ENCODE data around the gene CASR. TPM values are rescaled to one million over a fixed set of nuclear protein-coding genes. Genes with fewer than 3 reads are reported as not detected.
A peak's percentile ranks its signal among the peaks of the same experiment; 100 is the strongest.
"Not testable (repeated sequence)": the region's sequence is repeated elsewhere in the genome, so short reads cannot be mapped to it uniquely, and the experiment has no call there.

The CASR gene
- total and polyA plus RNA-seq, 11 donors: 0.02 TPM; not detected in 10

DNA sequence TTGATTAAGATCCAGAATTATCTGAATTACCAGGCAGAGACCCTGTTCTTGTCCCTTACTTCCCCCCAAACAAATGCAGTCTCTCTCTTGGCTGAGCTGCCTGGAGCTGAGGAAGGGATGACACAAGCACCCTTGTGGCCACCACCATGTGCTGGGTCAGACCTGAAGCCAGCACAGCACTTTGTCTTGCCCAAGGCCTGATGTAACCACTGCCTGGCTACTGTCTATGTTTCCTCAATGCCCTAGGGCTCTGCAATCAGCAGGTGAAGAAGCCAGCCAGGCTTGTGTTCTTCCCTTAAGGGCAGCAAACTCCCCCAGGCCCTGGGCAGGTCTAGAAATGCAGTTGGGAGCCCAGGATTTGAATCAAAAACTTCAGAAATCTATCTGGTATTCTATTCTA, 15.8 kb upstream of the CASR start:
- intact Hi-C loops (cut with DNase I): no loop called here
- TF ChIP-seq, protein P1, sequence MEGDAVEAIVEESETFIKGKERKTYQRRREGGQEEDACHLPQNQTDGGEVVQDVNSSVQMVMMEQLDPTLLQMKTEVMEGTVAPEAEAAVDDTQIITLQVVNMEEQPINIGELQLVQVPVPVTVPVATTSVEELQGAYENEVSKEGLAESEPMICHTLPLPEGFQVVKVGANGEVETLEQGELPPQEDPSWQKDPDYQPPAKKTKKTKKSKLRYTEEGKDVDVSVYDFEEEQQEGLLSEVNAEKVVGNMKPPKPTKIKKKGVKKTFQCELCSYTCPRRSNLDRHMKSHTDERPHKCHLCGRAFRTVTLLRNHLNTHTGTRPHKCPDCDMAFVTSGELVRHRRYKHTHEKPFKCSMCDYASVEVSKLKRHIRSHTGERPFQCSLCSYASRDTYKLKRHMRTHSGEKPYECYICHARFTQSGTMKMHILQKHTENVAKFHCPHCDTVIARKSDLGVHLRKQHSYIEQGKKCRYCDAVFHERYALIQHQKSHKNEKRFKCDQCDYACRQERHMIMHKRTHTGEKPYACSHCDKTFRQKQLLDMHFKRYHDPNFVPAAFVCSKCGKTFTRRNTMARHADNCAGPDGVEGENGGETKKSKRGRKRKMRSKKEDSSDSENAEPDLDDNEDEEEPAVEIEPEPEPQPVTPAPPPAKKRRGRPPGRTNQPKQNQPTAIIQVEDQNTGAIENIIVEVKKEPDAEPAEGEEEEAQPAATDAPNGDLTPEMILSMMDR (IDR thresholded peaks at IDR 0.05): no peak
- no peak for TF ChIP-seq POLR2A (IDR thresholded peaks at IDR 0.05)
- ATAC-seq: peak in 1 of 4 donors; percentile 52

DNA sequence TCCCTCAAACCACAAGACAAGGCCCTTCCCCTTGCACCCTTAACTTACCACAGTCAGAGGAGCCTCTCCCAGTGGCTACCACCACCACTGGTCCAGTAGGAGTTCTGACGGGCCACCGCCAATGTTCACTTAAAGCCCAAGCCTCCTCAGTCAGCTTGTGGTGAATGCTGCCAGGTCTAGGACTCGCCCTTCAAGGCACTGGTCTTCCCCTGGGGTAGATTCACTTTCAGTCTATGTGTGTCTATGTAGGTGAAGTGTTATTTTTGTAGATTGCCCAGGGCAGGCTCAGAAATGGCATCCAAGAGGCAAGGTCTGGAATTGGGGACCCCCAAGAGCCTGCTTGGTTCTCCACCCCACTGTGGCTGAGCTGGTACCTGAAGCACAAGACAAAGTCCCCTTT, 15.4 kb upstream of the CASR start:
- Histone ChIP-seq H3K4me3 (no peak overlapping the region), H3K9me3 (peaks cover 0 to 12% (median 3%) of the 10 kb centered on the region in 12 donors), H3K4me1 (no peaks in the 10 kb centered on the region), H3K36me3 (no peaks in the 10 kb centered on the region), H3K27ac (no peak overlapping the region), H3K27me3 (peaks cover 0 to 3% (median 0%) of the 10 kb centered on the region in 9 donors)
- TF ChIP-seq, protein P1 (IDR thresholded peaks at IDR 0.05): no peak
- TF ChIP-seq POLR2A (IDR thresholded peaks at IDR 0.05): no peak
- intact Hi-C loops (cut with DNase I): no loop called here
- no peak for ATAC-seq
- 77 to 92% (median 80%) methylated on average over 2 to 3 of the region's 3 CpGs for WGBS, 4 donors
- DNase-seq: no peak

More for the DNA sequence above, 15.8 kb upstream of the CASR start:
- H3K27me3 ChIP-seq: peaks cover 0 to 3% (median 0%) of the 10 kb centered on the region in 9 donors
- H3K36me3 ChIP-seq: no peaks in the 10 kb centered on the region
- H3K27ac ChIP-seq: no peak overlapping the region
- H3K4me1 ChIP-seq: no peaks in the 10 kb centered on the region
- no peak for DNase-seq
- peaks cover 0 to 8% (median 0%) of the 10 kb centered on the region in 12 donors for H3K9me3 ChIP-seq
- H3K4me3 ChIP-seq: no peak overlapping the region

DNA sequence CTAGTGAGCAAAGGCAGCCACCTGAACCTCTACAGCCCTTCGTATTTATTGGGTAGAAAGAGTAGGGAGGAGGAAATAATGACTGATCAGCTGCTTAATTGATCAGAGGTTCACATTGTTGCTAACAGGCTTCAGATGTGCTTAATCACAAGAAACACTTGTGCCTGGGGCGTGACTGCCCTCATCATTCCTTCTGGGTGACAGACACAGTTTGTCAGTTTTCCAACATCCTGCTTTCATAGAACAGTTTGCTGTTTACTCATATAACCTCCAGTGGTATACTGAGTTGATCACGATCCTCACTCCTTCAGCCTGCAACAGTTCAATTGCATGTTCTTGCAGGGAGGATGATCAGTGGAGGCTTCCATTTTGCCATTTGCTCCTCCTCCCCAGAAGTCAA, 13.6 kb upstream of the CASR start:
- ATAC-seq (no peak), DNase-seq (no peak)
- no peak overlapping the region for H3K4me3 ChIP-seq
- no peaks in the 10 kb centered on the region for H3K36me3 ChIP-seq
- intact Hi-C loops (cut with DNase I): no loop called here
- no peaks in the 10 kb centered on the region for H3K4me1 ChIP-seq
- H3K9me3 ChIP-seq: peaks cover 0 to 21% (median 7%) of the 10 kb centered on the region in 12 donors
- 69 to 80% (median 77%) methylated on average over 3 of the region's 3 CpGs for WGBS, 4 donors
- TF ChIP-seq, protein P1 (IDR thresholded peaks at IDR 0.05): no peak
- TF ChIP-seq POLR2A (IDR thresholded peaks at IDR 0.05): no peak
- H3K27me3 ChIP-seq: peaks cover 0 to 3% (median 0%) of the 10 kb centered on the region in 9 donors
- no peak overlapping the region for H3K27ac ChIP-seq

DNA sequence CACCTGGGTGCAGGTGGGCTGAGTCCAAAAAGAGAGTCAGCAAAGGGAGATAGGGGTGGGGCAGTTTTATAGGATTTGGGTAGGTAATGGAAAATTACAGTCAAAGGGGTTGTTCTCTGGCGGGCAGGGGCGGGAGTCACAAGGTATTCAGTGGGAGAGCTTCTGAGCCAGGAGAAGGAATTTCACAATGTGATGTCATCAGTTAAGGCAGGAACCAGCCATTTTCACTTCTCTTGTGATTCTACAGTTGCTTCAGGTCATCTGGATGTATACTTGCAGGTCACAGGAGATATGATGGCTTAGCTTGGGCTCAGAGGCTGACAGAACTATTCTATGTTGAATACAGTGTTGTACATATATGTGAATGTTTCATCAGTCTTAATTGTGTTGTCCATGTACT, 12.1 kb upstream of the CASR start:
- DNase-seq; ATAC-seq; H3K27me3 ChIP-seq; intact Hi-C loops (cut with DNase I); H3K4me1 ChIP-seq; H3K27ac ChIP-seq; H3K36me3 ChIP-seq; H3K4me3 ChIP-seq: not testable (repeated sequence)
- peaks cover 0 to 21% (median 7%) of the 10 kb centered on the region in 12 donors for H3K9me3 ChIP-seq
- WGBS, 4 donors: 87 to 94% (median 89%) methylated on average over 2 of the region's 2 CpGs

DNA sequence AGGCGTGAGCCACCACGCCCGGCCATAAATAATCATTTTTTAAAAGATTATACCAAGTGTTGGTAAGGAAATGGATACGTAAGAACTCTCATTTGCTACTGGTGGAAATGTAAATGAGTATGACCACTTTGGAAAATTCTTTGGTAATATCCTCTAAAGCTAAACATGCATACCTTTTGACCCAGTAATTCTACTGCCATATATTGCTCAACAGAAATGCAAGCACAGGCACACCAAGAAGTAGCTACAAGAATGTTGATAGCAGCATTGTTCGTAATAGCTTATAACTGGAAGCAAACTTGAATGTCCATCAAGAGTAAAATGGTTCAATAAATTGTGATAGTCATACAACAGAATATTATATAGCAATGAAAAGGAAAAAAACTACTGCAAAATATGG, 4.8 kb upstream of the CASR start:
- Histone ChIP-seq H3K4me3 (no peak overlapping the region), H3K27me3 (peaks cover 2 to 34% (median 16%) of the 10 kb centered on the region in 9 donors), H3K27ac (no peak overlapping the region), H3K9me3 (peaks cover 0 to 8% (median 0%) of the 10 kb centered on the region in 12 donors), H3K4me1 (peaks cover 0 to 3% (median 0%) of the 10 kb centered on the region in 12 donors), H3K36me3 (no peaks in the 10 kb centered on the region)
- WGBS, 4 donors: 83 to 93% (median 90%) methylated on average over 5 of the region's 5 CpGs
- DNase-seq (no peak), ATAC-seq (no peak)
- intact Hi-C loops (cut with DNase I): no loop called here
- TF ChIP-seq, protein P1 (IDR thresholded peaks at IDR 0.05): no peak
- TF ChIP-seq POLR2A (IDR thresholded peaks at IDR 0.05): no peak

Data from heart left ventricle (tissue), 16 donors.